ENCODE measurements around the gene LPP.

Gene LPP

DNA sequence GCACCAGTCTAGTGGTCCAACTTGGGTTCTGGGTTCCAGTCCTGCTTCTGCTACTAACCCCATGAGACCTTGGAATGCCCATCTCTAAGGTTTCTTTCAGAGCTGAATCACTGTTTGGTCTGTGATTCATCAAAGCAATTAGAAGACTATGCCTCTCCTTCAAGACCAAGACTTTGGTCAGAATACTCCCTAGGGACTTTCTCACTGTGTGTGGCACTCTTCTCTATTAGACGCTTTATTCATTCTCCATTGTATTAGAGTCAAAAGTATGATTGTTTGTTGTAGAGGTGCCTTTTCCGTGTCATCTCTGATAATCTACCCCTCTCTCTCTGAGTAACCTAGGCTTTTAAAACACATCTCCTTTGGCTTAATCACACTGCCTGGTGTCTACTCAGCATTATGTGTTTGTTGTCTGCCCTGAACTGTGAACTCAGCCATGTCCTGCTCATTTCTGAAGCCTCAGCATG, 90.5 kb downstream of the LPP start:
- DNase-seq (ENCODE audit: low read depth in 2 of 2, low spot score in 1 of 2) = no peak

DNA sequence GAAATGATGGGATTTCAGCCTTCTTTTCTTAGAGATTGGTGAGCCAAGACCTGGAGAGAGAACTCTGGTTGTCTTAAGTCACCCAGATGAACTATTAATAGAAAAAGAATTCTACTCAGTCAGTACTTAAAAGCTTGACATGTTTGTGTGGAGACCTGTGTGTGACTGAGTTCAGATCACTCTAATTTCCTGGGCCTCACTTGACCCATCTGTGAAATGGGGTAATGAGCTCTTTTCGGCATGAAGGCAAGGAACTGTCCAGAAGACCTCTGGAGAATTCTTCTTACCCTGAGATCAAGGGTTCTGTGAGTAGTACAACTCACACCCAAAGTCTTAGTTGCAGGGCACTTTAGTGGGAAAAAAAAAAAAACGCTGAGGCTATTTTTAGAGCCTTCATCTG, 92.9 kb downstream of the LPP start:
- no peak for DNase-seq (ENCODE audit: low read depth in 2 of 2, low spot score in 1 of 2)

GRCh38 chr3:188248036-188248561, 94.1 kb downstream of the LPP start:
- no peak for DNase-seq (ENCODE audit: low read depth in 2 of 2, low spot score in 1 of 2)

DNA sequence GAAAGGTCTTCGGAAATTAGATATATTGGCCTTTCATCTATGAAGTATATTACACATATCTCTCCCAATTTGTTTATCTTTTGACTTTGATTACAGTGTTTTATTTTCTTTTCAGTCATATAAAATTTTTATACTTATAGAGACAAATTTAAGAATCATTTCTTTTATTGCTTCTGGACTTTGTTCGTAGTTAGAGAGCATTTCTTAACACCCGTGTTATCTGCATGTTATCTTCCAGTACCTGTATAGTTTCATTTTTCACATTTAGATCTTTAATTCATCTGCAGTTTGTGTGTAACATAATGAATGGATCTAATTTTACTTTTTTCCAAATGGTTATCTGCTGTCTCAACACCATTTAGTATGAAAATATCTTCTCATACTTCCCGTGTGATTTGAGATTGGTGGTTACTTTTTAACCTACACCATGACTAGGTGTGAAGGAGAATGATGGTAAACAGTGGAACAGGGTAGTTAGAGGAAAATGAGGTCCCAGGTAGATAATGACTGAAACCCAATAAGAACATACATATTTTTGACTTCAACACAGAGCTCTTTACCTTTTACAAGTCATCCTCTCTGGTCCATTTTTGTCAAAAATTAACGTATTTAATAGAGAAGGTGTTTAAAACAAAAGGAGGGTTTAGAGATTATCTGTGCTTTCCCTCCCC, 99.3 kb downstream of the LPP start:
- DNase-seq (ENCODE audit: low read depth in 2 of 2, low spot score in 1 of 2) = no peak

- DNase-seq (ENCODE audit: low read depth in 2 of 2, low spot score in 1 of 2) = no peak
Observed at GRCh38 chr3:188253800-188254452, 100.0 kb downstream of the LPP start.

GRCh38 chr3:188254520-188255070, 100.6 kb downstream of the LPP start:
- DNase-seq (ENCODE audit: low read depth in 2 of 2, low spot score in 1 of 2) = no peak

DNA sequence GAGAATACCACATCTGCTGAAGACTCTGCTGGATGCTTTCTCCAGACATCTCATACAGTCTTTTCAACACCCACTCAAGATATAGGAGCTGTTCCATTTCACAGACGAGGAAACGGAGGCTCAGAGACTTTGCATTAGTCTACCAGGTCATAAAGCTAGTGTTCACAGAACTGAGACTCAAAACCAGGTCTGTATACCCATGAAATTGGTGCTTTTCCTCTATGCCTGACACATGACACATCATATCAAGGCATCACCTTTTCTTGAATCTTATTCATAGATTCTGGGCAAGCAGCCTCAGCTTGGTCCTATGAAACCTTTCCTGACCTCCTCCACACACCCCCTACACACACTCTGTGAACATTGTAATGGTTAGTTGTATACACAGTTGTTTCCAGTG, 101.2 kb downstream of the LPP start:
- DNase-seq (ENCODE audit: low read depth in 2 of 2, low spot score in 1 of 2) = no peak

- DNase-seq (ENCODE audit: low read depth in 2 of 2, low spot score in 1 of 2) = no peak
Observed at GRCh38 chr3:188256758-188257157, 102.8 kb downstream of the LPP start.

DNA sequence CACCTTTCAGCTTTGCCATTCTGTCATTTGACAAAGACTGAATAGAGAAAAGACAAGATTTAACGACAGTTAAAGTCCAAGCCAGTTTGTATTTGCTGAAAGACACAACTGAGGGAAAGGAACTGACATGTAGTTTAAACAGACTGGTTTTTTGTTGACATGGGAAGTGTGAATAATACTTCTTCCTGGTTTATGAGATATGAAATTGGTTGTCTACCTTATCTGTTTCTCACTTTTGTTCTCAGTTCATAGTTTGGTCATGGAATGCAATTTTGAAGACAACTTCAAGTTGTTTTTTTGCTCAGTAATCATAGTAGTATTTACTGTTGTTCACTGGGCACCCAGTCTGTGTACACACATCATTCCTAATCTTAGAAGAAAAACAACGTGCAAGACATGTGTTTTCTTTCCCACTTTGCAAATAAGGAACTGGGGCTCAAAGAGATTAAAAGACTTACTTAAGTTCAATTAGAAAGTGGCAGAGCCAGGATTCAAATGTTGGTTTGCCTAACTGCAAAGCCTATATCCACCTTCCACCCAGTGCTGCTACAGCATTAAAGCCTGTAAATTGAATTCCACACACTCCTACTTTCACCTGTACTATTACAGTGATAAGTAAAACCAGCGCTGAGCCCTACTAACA, 103.5 kb downstream of the LPP start:
- no peak for DNase-seq (ENCODE audit: low read depth in 2 of 2, low spot score in 1 of 2)

GRCh38 chr3:188259191-188259590, 105.2 kb downstream of the LPP start:
- no peak for DNase-seq (ENCODE audit: low read depth in 2 of 2, low spot score in 1 of 2)

GRCh38 chr3:188259596-188259995, 105.6 kb downstream of the LPP start:
- DNase-seq (ENCODE audit: low read depth in 2 of 2, low spot score in 1 of 2) = no peak

GRCh38 chr3:188261011-188261410, 107.1 kb downstream of the LPP start:
- no peak for DNase-seq (ENCODE audit: low read depth in 2 of 2, low spot score in 1 of 2)

- DNase-seq (ENCODE audit: low read depth in 2 of 2, low spot score in 1 of 2) = no peak
Observed at GRCh38 chr3:188262488-188262887, 108.5 kb downstream of the LPP start.

DNA sequence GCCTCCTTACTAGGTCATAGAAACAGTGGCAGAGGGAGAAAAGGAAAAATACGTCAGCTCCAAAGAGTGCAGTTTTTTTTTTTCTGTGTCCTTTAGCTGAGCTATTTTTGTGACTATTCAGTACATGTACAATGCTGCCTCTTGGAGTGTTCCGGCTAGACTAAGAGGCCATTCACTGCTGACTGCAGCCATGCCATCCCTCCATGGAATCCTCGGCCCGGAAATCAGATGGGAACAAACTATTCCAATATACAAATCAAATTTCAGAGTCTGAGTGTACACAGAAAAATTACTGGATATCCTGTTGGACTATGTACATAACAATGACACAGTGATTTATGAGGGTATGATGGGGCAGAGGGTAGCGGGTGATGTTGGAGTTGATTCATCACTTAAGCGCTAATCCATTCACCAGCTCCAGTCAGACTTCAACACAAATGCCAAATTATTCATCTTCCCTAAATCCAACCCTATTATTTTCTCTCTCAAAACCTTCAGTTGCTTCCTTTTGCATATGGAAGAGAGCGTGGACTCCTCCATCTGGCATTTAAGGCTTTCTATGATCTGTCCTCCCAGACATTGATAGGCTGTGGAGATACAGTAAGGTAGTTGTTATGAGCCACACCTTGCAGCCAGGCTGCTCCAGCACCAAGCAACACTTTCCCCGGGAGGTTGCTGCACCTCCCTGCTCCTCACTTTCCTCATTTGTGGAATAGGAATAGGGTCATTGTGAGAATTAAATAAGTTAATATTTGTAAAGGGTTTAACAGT, 109.1 kb downstream of the LPP start:
- DNase-seq (ENCODE audit: low read depth in 2 of 2, low spot score in 1 of 2) = no peak

DNA sequence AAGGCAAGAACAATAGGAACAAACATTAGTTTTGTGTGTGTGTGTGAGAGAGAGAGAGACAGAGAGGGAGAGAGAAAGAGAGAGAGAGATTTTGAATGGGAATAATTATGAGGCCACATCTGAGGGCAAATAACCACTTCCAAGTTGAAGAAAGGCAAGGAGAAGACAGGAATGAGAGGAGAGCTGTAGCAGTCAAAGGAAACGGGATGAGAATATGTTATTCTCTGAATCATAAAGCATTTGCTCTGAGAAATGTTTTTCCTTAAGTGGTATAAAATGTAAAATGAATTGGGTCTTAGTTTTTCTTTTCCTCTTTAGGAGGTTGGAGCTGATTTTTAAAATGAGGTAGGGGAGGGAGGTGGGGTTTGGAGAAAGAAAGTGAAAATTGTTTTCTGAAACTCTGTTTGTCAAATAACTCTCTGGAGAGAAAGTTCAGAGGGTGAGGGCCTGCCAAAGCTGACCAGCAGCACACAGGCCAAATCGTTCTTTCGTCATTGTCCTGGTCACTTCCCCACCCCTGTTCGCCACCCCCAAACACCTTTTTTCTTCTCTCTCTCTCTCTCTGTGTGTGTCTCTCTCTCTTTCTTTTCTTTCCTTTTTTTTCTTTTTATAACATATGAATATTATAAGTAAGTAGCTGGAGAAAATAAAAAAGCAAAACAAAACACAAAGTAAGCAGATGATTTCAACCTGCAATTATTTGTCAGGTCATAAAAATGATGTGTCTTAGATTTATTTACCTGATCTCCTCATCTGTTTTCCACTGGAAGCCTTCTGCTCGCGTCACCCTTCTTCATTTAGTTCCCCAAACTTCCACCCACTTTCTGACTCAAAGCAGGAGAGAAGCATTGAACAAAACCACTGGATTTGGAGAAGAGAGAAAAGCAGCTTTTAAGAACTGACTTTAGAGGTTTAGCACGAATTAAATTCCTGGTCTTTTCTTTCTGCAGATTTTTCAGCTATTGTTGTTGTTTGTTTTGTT, 110.6 kb downstream of the LPP start:
- no peak for DNase-seq (ENCODE audit: low read depth in 2 of 2, low spot score in 1 of 2)

DNA sequence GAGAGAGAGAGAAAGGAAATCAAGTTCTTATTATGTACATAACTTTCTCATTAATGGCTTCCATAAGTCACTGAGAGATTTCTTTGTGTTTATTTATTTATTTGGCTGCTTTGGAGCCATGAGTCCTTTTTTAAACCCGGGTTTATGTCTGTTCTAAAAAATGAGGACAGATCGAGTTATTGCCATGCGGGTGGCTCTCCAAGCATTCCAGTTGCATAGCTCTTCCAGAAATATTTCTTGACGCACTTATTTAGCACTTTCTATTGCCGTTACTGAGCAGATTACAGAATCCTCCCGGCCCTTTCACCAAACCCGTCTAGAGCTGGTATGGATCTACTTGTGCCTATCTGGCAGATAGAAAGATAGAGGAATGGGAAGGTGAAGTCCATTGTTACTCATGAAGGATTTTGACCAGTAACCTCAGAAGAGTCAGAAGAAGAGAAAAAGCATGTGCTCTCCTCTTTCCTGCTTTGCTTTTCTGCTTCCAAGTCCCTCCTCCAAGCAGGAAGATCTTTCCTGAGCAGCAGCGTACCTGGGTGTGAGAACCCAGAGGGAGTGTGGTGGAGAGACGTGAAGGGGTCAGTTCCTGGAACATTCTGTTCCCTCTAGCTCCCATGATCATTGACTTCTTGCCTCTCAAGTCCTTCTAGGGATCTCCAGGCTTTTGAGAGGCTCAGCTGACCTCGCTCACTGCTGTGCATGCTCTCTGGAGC, 112.8 kb downstream of the LPP start:
- DNase-seq (ENCODE audit: low read depth in 2 of 2, low spot score in 1 of 2) = no peak

DNA sequence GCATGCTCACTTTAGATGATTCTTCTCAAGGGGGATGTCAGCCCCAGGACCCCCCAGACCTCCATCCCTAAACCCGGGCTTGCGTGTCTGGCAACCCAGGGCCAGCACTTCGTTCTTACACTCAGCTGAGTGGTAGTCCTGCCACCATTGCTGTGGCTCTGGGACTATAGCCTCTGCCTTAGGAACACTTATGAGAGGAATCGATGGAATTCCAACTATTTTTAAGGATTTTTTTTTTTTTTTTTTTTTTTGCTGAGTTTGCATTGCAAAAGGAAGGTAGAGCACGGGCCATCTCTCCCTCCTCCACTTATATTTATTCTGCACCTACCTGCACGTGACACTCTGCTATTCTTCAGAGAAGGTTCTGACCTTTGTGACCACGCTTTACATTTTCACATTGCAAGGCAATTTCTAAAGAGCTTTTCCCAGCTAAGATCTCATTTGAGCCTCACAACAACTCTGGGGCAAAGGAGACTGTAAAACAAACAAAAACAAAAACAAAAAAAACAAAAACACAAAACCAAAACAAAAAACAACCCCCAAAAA, 113.9 kb downstream of the LPP start:
- no peak for DNase-seq (ENCODE audit: low read depth in 2 of 2, low spot score in 1 of 2)

- no peak for DNase-seq (ENCODE audit: low read depth in 2 of 2, low spot score in 1 of 2)
Observed at GRCh38 chr3:188268336-188268735, 114.4 kb downstream of the LPP start.

DNA sequence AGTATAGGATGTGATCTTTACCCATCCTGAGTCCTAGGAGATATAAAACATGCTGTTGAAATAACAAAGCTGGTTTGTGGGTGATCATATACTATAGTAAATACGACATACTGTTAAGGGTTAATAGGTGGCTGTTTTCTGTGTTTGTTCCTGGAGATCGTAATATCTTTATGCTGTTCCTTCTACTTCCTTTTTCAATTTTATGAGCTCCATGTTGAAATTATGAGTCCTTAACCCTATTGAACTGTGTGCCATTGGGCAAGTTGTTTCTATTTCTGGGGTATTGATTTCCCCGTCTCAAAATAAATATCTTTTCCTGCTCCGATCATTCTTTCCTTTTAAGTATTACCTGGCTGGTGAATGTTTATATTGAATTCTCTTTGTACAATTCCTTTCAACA, 115.1 kb downstream of the LPP start:
- no peak for DNase-seq (ENCODE audit: low read depth in 2 of 2, low spot score in 1 of 2)

Measured in stimulated activated CD8-positive, alpha-beta memory T cell treated with anti-CD3 and anti-CD28 coated beads, Interleukin-4, amount 100 ng/mL, for 4 hours (primary cell).